Measurements from ENCODE around the gene SHE.
"Not testable (repeated sequence)": the region's sequence is repeated elsewhere in the genome, so short reads cannot be mapped to it uniquely, and the experiment has no call there.

SHE gene

GRCh38 chr1:154502066-154502743 lies at the start of gene SHE, which contains the start of gene TDRD10:
Gene SHE (minus strand): TSS chr1:154502412. CDS start chr1:154502026, 386 bp downstream.
Gene TDRD10 (plus strand): TSS chr1:154502219. CDS start chr1:154506904, 4,685 bp downstream.
- DNase-seq (ENCODE audit: low read depth), result no peak

GRCh38 chr1:154551474-154551873 lies 49.3 kb upstream of the SHE start:
- DNase-seq (ENCODE audit: low read depth), result no peak

GRCh38 chr1:154550657-154551056 lies 48.4 kb upstream of the SHE start:
- DNase-seq (ENCODE audit: low read depth), result no peak

GRCh38 chr1:154550070-154550469 lies 47.9 kb upstream of the SHE start:
- DNase-seq (ENCODE audit: low read depth), result no peak

- DNase-seq (ENCODE audit: low read depth), result no peak
These were observed 47.1 kb upstream of the SHE start for GRCh38 chr1:154549202-154549770.

- no peak for DNase-seq (ENCODE audit: low read depth)
These were observed 45.8 kb upstream of the SHE start for GRCh38 chr1:154548028-154548427.

GRCh38 chr1:154547105-154547732 lies 45.0 kb upstream of the SHE start:
- DNase-seq (ENCODE audit: low read depth), result no peak

GRCh38 chr1:154546264-154547063 lies 44.3 kb upstream of the SHE start:
- peak; percentile 10 for DNase-seq (ENCODE audit: low read depth)

GRCh38 chr1:154541231-154541630 lies 39.0 kb upstream of the SHE start:
- DNase-seq (ENCODE audit: low read depth), result no peak

- DNase-seq (ENCODE audit: low read depth), result no peak
These were observed 37.6 kb upstream of the SHE start for GRCh38 chr1:154539486-154540483.

- peak; percentile 17 for DNase-seq (ENCODE audit: low read depth)
These were observed 34.4 kb upstream of the SHE start for GRCh38 chr1:154536570-154536969.

- DNase-seq (ENCODE audit: low read depth), result no peak
These were observed 32.0 kb upstream of the SHE start for GRCh38 chr1:154533952-154534844.

GRCh38 chr1:154531950-154532349 lies 29.7 kb upstream of the SHE start:
- DNase-seq (ENCODE audit: low read depth), result not testable (repeated sequence)

- DNase-seq (ENCODE audit: low read depth), result no peak
These were observed 27.1 kb upstream of the SHE start for GRCh38 chr1:154529308-154529707.

GRCh38 chr1:154527192-154527591 lies 25.0 kb upstream of the SHE start:
- DNase-seq (ENCODE audit: low read depth), result no peak

- DNase-seq (ENCODE audit: low read depth), result no peak
These were observed 22.7 kb upstream of the SHE start for GRCh38 chr1:154524881-154525280.

- DNase-seq (ENCODE audit: low read depth), result no peak
These were observed 19.5 kb upstream of the SHE start for GRCh38 chr1:154521695-154522094.

- no peak for DNase-seq (ENCODE audit: low read depth)
These were observed 18.1 kb upstream of the SHE start for GRCh38 chr1:154520333-154520732.

- DNase-seq (ENCODE audit: low read depth), result no peak
These were observed 17.4 kb upstream of the SHE start for GRCh38 chr1:154519591-154519991.

GRCh38 chr1:154517661-154518060 lies 15.4 kb upstream of the SHE start:
- DNase-seq (ENCODE audit: low read depth), result no peak
